Panc1 (cell line): ENCODE measurements around the gene TNFSF9. TPM values are rescaled to one million over a fixed set of nuclear protein-coding genes. Genes with fewer than 3 reads are reported as not detected.

ENCODE experiments used
- ATAC-seq: fragments of 200-7000 bp; cut with Tn5 transposase; 2 replicates; pipeline ENCODE4 v1.9.1; 2020; ENCODE audit warnings: mild to moderate bottlenecking, moderate library complexity
- BruUV-seq: library from RNA; stranded (reverse); fragments of 400-500 nt; replicated peaks from 2 replicates; lab custom pipeline; 2021; lab: Mats Ljungman, UMichigan
- CTCF ChIA-PET: fragments of 300-600 bp; sonication (Branson Sonifier 250); formaldehyde crosslinking; loops from one replicate; lab custom pipeline; 2022; ENCODE audit warnings: antibody characterized with exemption; lab: Charles Lee
- POLR2A ChIA-PET: fragments of 300-600 bp; sonication (Branson Sonifier 250); formaldehyde crosslinking; loops from one replicate; lab custom pipeline; 2022; ENCODE audit warnings: antibody characterized with exemption; lab: Charles Lee
- DNase-seq: peaks from one replicate; pipeline ENCODE4 v3.0.0-alpha.2; 2010; ENCODE audit warnings: low read depth, low spot score
- H3K27ac ChIP-seq: 2 replicates; pipeline ENCODE4 v1.5.1; 2011; ENCODE audit warnings: mild to moderate bottlenecking, low read length, inconsistent platforms
- H3K27me3 ChIP-seq: fragments of 200-500 bp; sonication (Bioruptor generic); 2 replicates; pipeline ENCODE4 v1.6.0; 2014; ENCODE audit warnings: low read length, inconsistent platforms; ENCODE audit not compliant: control insufficient read depth, insufficient read depth
- H3K36me3 ChIP-seq: fragments of 200-500 bp; sonication (Bioruptor generic); 2 replicates; pipeline ENCODE4 v1.5.1; 2014; ENCODE audit warnings: inconsistent platforms, mild to moderate bottlenecking, low read length, moderate library complexity; ENCODE audit not compliant: control insufficient read depth, insufficient read depth
- H3K4me1 ChIP-seq: 2 replicates; pipeline ENCODE4 v1.5.1; 2011; ENCODE audit warnings: inconsistent platforms, mild to moderate bottlenecking, low read length, moderate library complexity; ENCODE audit not compliant: control insufficient read depth, insufficient read depth
- H3K4me3 ChIP-seq, 2 experiments: 2 replicates each; pipeline ENCODE4 v1.5.1; 2011 to 2012; ENCODE audit warnings: low read depth in 2 of 2, low read length in 2 of 2, mild to moderate bottlenecking in 2 of 2, inconsistent platforms in 1 of 2, moderate library complexity in 1 of 2
- H3K9me3 ChIP-seq: fragments of 200-500 bp; sonication (Bioruptor generic); 2 replicates; pipeline ENCODE4 v1.5.1; 2014; ENCODE audit warnings: low read depth, mild to moderate bottlenecking, inconsistent platforms, low read length, moderate library complexity; ENCODE audit not compliant: control insufficient read depth, insufficient read depth
- CTCF ChIP-seq: fragments of 450-650 bp; IDR thresholded peaks from 2 replicates; pipeline ENCODE4 v1.5.1; 2017; ENCODE audit warnings: mild to moderate bottlenecking
- POLR2AphosphoS5 ChIP-seq: IDR thresholded peaks from 2 replicates; pipeline ENCODE4 v1.6.1; 2012; ENCODE audit warnings: mild to moderate bottlenecking, low read depth, low read length, moderate library complexity
- REST ChIP-seq, 2 experiments: IDR thresholded peaks; 2 replicates each; pipeline ENCODE4 v1.6.1; 2011 to 2012; ENCODE audit warnings: low read depth in 2 of 2, control low read depth in 1 of 2, low read length in 1 of 2, mild to moderate bottlenecking in 1 of 2, moderate library complexity in 1 of 2; ENCODE audit not compliant: insufficient read depth in 1 of 2
- SIN3A ChIP-seq: IDR thresholded peaks from 2 replicates; pipeline ENCODE4 v1.6.1; 2012; ENCODE audit warnings: low read depth, mild to moderate bottlenecking, low read length, moderate library complexity, borderline replicate concordance; ENCODE audit not compliant: insufficient read depth
- TCF7L2 ChIP-seq: IDR thresholded peaks from 2 replicates; pipeline ENCODE4 v1.6.1; 2011; ENCODE audit warnings: mild to moderate bottlenecking, low read depth, low read length, inconsistent platforms
- in situ Hi-C: cut with HindIII; loops from 2 replicates; pipeline ENCODE4 v1.10.0; 2016; ENCODE audit warnings: low sequenced_read_pairs, low pct_unique_long_range_greater_than_20kb
- intact Hi-C: fragments of 100-400 bp; cut with micrococcal nuclease; formaldehyde crosslinking; loops from one replicate; pipeline ENCODE4 v1.10.0; 2022; ENCODE audit not compliant: unreplicated experiment
- total RNA-seq: library from RNA; stranded (reverse); gene quantifications from one replicate; pipeline ENCODE4 v1.2.1, GENCODE V29; 2021; ENCODE audit not compliant: unreplicated experiment

TNFSF9 gene
- total RNA-seq, 1 experiment from 2014 or later, result 2.9 TPM

GRCh38 chr19:6490134-6490533, 40.7 kb upstream of the TNFSF9 start:
- POLR2A ChIA-PET, result no interaction called here
- CTCF ChIA-PET, result no interaction called here
- ATAC-seq (no peak), DNase-seq (no peak)
- H3K27me3 ChIP-seq, result no peaks in the 10 kb centered on the region
- TF ChIP-seq SIN3A, result no peak
- TF ChIP-seq POLR2AphosphoS5, result no peak
- no peak for TF ChIP-seq CTCF
- TF ChIP-seq REST (IDR thresholded peaks at IDR 0.05; ENCODE audit: insufficient read depth in 1 of 2, low read depth in 2 of 2, low read length in 1 of 2), result no peak
- no peak for TF ChIP-seq TCF7L2
- in situ Hi-C loops, result no loop called here
- H3K9me3 ChIP-seq, result no peaks in the 10 kb centered on the region
- no peaks in the 10 kb centered on the region for H3K36me3 ChIP-seq
- no peaks in the 10 kb centered on the region for H3K4me1 ChIP-seq
- H3K4me3 ChIP-seq, result no peak overlapping the region
- intact Hi-C loops, result no loop called here
- H3K27ac ChIP-seq, result no peak overlapping the region
- no TSS peak for BruUV-seq

GRCh38 chr19:6491802-6492592, 38.8 kb upstream of the TNFSF9 start:
- no peaks in the 10 kb centered on the region for H3K36me3 ChIP-seq
- no TSS peak for BruUV-seq
- DNase-seq, result no peak
- intact Hi-C loops (no loop called here), in situ Hi-C loops (no loop called here)
- ATAC-seq, result no peak
- no peak for TF ChIP-seq TCF7L2
- no peak for TF ChIP-seq CTCF
- TF ChIP-seq POLR2AphosphoS5, result no peak
- TF ChIP-seq SIN3A, result no peak
- TF ChIP-seq REST (IDR thresholded peaks at IDR 0.05; ENCODE audit: insufficient read depth in 1 of 2, low read depth in 2 of 2, low read length in 1 of 2), result no peak
- no peaks in the 10 kb centered on the region for H3K4me1 ChIP-seq
- no peaks in the 10 kb centered on the region for H3K9me3 ChIP-seq
- H3K27me3 ChIP-seq, result no peaks in the 10 kb centered on the region
- H3K27ac ChIP-seq, result no peak overlapping the region
- no peak overlapping the region for H3K4me3 ChIP-seq
- ChIA-PET CTCF (no interaction called here), POLR2A (no interaction called here)
